ENCODE data around the gene ASB17.

GRCh38 chr1:75969550-75969949, 37.3 kb upstream of the ASB17 start:
- TF ChIP-seq, protein P1, sequence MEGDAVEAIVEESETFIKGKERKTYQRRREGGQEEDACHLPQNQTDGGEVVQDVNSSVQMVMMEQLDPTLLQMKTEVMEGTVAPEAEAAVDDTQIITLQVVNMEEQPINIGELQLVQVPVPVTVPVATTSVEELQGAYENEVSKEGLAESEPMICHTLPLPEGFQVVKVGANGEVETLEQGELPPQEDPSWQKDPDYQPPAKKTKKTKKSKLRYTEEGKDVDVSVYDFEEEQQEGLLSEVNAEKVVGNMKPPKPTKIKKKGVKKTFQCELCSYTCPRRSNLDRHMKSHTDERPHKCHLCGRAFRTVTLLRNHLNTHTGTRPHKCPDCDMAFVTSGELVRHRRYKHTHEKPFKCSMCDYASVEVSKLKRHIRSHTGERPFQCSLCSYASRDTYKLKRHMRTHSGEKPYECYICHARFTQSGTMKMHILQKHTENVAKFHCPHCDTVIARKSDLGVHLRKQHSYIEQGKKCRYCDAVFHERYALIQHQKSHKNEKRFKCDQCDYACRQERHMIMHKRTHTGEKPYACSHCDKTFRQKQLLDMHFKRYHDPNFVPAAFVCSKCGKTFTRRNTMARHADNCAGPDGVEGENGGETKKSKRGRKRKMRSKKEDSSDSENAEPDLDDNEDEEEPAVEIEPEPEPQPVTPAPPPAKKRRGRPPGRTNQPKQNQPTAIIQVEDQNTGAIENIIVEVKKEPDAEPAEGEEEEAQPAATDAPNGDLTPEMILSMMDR (IDR thresholded peaks at IDR 0.05; ENCODE audit: insufficient read depth, low read length): no peak
- no peak for TF ChIP-seq REST (IDR thresholded peaks at IDR 0.05; ENCODE audit: insufficient replicate concordance, low read depth)
- no peak for TF ChIP-seq GABPA (IDR thresholded peaks at IDR 0.05; ENCODE audit: low read depth)
